Activated naive CD8-positive, alpha-beta T cell (primary cell): ENCODE results near the gene ZDHHC12.

Experiments used
- H3K27ac Mint-ChIP-seq: one replicate; pipeline ENCODE4 v1.8.0; 2021; ENCODE audit warnings: mixed read lengths
- H3K27me3 Mint-ChIP-seq: one replicate; pipeline ENCODE4 v1.8.0; 2021; ENCODE audit warnings: mixed read lengths
- H3K36me3 Mint-ChIP-seq: one replicate; pipeline ENCODE4 v1.8.0; 2021; ENCODE audit warnings: mixed read lengths
- H3K4me1 Mint-ChIP-seq: one replicate; pipeline ENCODE4 v1.8.0; 2021; ENCODE audit warnings: low read depth, mixed read lengths
- H3K4me3 Mint-ChIP-seq: one replicate; pipeline ENCODE4 v1.8.0; 2021; ENCODE audit warnings: mild to moderate bottlenecking, mixed read lengths
- H3K9me3 Mint-ChIP-seq: one replicate; pipeline ENCODE4 v1.8.0; 2021; ENCODE audit warnings: low read depth, mixed read lengths

The ZDHHC12 gene

DNA sequence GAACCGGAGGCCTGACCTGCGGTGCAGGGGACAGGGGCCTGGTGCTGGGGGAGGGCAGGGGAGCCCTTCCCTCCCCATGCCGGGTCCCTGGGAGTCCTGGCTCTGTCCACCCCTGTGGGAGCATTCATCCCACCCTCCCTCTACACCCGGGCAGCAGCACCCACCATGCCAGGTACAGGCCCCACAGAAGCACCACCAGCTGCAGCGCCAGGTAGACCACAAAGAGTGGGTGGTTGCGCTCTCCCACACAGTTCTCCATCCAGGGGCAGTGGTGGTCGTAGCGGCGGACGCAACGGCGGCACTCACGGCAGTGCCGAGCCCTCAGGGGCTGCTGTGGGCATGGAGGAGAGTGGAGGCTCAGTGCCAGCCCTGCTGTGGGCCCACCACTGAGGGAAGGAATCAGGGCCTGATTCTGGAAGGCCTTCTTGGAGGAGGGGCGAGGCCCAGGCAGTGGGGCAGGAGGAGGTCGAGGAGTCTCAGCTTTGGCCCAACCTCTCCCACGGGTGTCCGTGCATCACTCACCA is 2.4 kb downstream of the ZDHHC12 start:
- no peak overlapping the region for H3K4me3 Mint-ChIP-seq

DNA sequence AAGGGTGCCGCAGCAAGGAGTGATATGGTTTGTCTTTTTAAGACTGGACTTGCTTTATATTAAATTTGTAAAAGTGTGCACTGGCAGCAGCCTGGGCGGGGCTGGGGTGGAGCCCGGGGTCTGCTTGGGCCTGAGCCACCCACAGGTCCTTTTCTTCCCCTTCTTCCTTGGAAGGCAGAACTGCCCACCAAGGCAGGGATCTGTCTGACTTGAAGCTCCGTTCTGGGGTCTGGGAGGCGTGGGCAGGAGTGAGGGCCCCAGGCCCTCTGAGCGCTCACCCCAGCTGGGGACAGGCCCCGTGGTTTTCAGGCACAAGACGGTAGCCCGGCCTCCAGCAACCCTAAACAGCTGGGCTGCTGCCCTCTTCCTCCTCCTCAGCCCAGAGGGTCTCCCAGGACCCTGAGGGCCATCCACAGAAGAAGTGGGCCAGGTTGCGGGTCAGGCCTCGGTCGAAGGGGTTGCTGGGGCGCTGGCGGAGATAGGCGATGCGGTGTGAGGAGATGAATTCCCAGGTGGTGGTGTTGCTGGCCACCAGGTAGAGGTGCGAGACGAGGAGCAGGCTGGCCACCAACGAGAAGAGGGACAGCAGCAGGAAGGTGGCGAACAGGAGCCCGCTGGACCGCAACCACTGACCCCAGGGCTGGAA is 3.0 kb downstream of the ZDHHC12 start:
- no peaks in the 10 kb centered on the region for H3K9me3 Mint-ChIP-seq
- H3K36me3 Mint-ChIP-seq, result no peaks in the 10 kb centered on the region
- H3K27me3 Mint-ChIP-seq, result no peaks in the 10 kb centered on the region
- peaks cover 28% of the 10 kb centered on the region for H3K4me1 Mint-ChIP-seq
- H3K4me3 Mint-ChIP-seq, result no peak overlapping the region
- no peak overlapping the region for H3K27ac Mint-ChIP-seq

More for the DNA sequence above, 2.4 kb downstream of the ZDHHC12 start:
- H3K4me1 Mint-ChIP-seq, result peaks cover 28% of the 10 kb centered on the region
- H3K27me3 Mint-ChIP-seq, result no peaks in the 10 kb centered on the region
- H3K36me3 Mint-ChIP-seq, result no peaks in the 10 kb centered on the region
- no peak overlapping the region for H3K27ac Mint-ChIP-seq
- no peaks in the 10 kb centered on the region for H3K9me3 Mint-ChIP-seq

- no peak overlapping the region for H3K4me3 Mint-ChIP-seq
- no peaks in the 10 kb centered on the region for H3K36me3 Mint-ChIP-seq
- no peaks in the 10 kb centered on the region for H3K9me3 Mint-ChIP-seq
- no peak overlapping the region for H3K27ac Mint-ChIP-seq
- peaks cover 25% of the 10 kb centered on the region for H3K4me1 Mint-ChIP-seq
- H3K27me3 Mint-ChIP-seq, result no peaks in the 10 kb centered on the region
Measured at GRCh38 chr9:128719919-128720605, 3.9 kb downstream of the ZDHHC12 start.

DNA sequence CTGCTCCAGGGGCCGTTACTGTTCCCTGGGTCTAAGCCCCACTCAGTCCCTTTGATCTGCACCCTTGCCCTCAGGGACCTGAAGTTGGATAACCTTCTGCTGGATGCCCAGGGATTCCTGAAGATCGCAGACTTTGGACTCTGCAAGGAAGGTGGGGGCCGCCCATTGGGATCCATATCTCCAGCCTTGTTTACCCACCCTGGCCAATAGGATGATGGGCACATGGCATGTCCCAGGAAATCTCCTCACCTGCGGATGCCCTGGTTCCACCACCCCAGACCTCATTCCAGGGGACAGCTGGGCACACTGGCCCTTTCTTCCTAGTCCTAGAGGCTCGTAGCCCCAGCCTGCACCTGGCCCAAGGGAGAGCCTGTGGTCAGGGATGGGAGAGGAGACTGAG is 5.5 kb downstream of the ZDHHC12 start:
- H3K4me3 Mint-ChIP-seq, result no peak overlapping the region
- H3K9me3 Mint-ChIP-seq, result no peaks in the 10 kb centered on the region
- H3K27me3 Mint-ChIP-seq, result no peaks in the 10 kb centered on the region
- H3K36me3 Mint-ChIP-seq, result no peaks in the 10 kb centered on the region
- peaks cover 12% of the 10 kb centered on the region for H3K4me1 Mint-ChIP-seq
- no peak overlapping the region for H3K27ac Mint-ChIP-seq

DNA sequence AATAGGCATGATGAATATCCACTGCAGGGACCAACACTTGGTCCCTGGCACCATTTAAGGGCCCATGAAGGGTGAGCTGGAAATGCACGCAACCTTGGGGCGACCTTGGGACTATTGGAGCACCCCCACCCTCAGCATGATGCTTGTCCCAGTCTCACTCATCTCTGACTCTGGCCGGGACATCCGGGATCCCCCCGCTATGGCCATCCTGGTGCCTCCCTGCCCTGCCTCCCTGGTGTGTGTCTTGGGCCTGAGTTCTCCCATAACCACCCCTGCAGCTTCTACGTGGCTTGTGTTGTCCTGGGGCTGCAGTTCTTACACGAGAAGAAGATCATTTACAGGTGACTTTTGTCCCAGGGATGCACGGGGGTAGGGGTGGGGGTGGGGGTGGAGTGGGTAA is 5.9 kb downstream of the ZDHHC12 start:
- Mint-ChIP-seq H3K27me3 (no peaks in the 10 kb centered on the region), H3K27ac (no peak overlapping the region), H3K4me1 (peaks cover 9% of the 10 kb centered on the region), H3K4me3 (no peak overlapping the region), H3K36me3 (no peaks in the 10 kb centered on the region), H3K9me3 (no peaks in the 10 kb centered on the region)

GRCh38 chr9:128716581-128717254 is 7.2 kb downstream of the ZDHHC12 start:
- H3K4me3 Mint-ChIP-seq, result no peak overlapping the region

GRCh38 chr9:128715436-128715750 is 8.5 kb downstream of the ZDHHC12 start:
- no peaks in the 10 kb centered on the region for H3K9me3 Mint-ChIP-seq
- no peaks in the 10 kb centered on the region for H3K27me3 Mint-ChIP-seq
- H3K36me3 Mint-ChIP-seq, result no peaks in the 10 kb centered on the region
- H3K4me3 Mint-ChIP-seq, result no peak overlapping the region
- H3K27ac Mint-ChIP-seq, result no peak overlapping the region
- no peaks in the 10 kb centered on the region for H3K4me1 Mint-ChIP-seq

More at GRCh38 chr9:128716581-128717254, 7.2 kb downstream of the ZDHHC12 start:
- Mint-ChIP-seq H3K9me3 (no peaks in the 10 kb centered on the region), H3K36me3 (no peaks in the 10 kb centered on the region), H3K27me3 (no peaks in the 10 kb centered on the region), H3K27ac (no peak overlapping the region), H3K4me1 (no peaks in the 10 kb centered on the region)

DNA sequence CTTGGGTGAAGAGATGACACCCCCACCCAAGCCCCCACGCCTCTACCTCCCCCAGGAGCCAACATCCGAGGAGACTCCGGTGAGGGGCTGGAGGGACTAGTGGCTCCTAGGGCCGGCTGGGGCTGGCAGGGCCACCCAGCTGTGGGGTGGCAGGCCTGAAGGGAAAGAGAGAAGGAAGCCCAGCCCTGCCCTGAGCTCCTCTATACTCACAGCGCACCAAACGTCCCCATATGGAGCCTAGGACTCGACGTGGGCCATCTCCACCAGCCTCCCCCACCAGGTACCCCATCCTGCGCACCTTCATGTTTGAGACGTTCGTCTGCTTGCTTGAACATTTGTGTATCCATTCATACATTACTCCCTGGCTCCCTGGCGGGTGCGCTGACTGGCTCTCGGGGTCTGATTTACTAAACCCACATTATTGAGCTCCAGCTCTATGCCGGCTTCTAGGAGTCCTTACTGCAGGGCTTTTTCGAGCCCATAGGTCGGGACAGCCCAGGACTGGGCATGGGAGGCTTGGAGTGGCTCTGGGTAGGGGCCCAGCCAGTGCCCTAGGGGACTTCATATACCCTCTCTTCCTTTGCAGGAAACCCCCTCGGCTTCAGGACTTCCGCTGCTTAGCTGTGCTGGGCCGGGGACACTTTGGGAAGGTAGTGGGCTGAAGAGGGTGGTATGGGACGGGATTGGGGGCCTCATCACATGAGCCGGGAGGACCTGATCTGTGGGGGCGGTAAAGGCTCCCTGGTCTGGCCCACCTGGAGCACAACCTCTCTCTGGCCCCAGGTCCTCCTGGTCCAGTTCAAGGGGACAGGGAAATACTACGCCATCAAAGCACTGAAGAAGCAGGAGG is 9.1 kb downstream of the ZDHHC12 start:
- Mint-ChIP-seq H3K36me3 (no peaks in the 10 kb centered on the region), H3K4me1 (no peaks in the 10 kb centered on the region), H3K4me3 (no peak overlapping the region), H3K27me3 (no peaks in the 10 kb centered on the region), H3K9me3 (no peaks in the 10 kb centered on the region), H3K27ac (no peak overlapping the region)

GRCh38 chr9:128713941-128714573 is 9.9 kb downstream of the ZDHHC12 start:
- Mint-ChIP-seq H3K9me3 (no peaks in the 10 kb centered on the region), H3K36me3 (no peaks in the 10 kb centered on the region), H3K4me1 (no peaks in the 10 kb centered on the region), H3K27ac (no peak overlapping the region), H3K4me3 (no peak overlapping the region), H3K27me3 (no peaks in the 10 kb centered on the region)

DNA sequence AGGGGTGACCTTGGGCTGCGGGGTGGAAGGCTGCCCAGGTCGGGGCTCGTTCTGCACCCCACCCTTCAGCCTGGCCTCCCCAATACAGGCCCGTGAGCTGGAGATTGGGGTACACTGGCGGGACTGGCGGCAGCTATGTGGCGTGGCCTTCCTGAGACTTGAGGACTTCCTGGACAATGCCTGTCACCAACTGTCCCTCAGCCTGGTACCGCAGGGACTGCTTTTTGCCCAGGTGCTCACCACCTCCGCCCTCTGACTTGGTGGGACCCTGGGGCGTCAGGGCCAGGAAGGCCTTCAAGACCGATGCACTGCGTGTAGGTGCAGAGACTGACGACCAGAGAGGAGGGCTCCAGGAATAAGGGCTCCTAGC is 10.5 kb downstream of the ZDHHC12 start:
- Mint-ChIP-seq H3K27me3 (no peaks in the 10 kb centered on the region), H3K36me3 (no peaks in the 10 kb centered on the region), H3K9me3 (no peaks in the 10 kb centered on the region), H3K4me3 (no peak overlapping the region), H3K27ac (no peak overlapping the region), H3K4me1 (no peaks in the 10 kb centered on the region)

GRCh38 chr9:128712451-128713410 is 11.2 kb downstream of the ZDHHC12 start:
- Mint-ChIP-seq H3K27me3 (no peaks in the 10 kb centered on the region), H3K27ac (no peak overlapping the region), H3K4me3 (no peak overlapping the region)

DNA sequence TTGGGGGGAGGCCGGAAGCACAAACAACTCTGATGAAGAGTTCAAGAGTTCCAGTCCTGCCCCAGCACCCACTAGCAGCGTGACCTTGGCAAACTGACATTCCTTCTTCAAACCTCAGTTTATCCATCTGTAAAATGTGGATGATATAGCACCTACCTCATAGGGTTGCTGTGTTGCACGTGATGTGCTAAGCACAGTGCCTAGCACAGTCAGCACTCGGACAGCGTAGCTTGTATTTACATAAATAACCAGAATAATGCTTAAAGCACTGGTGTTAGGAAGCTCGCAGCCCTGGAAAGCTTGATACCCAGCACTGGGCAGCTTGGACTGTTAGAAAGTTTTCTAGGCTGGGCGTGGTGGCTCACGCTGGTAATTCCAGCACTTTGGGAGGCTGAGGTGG is 16.5 kb downstream of the ZDHHC12 start:
- Mint-ChIP-seq H3K27me3 (no peaks in the 10 kb centered on the region), H3K27ac (no peak overlapping the region), H3K9me3 (no peaks in the 10 kb centered on the region), H3K4me1 (peaks cover 3% of the 10 kb centered on the region), H3K4me3 (no peak overlapping the region), H3K36me3 (no peaks in the 10 kb centered on the region)

More at GRCh38 chr9:128712451-128713410, 11.2 kb downstream of the ZDHHC12 start:
- H3K36me3 Mint-ChIP-seq, result no peaks in the 10 kb centered on the region
- no peaks in the 10 kb centered on the region for H3K9me3 Mint-ChIP-seq
- no peaks in the 10 kb centered on the region for H3K4me1 Mint-ChIP-seq

DNA sequence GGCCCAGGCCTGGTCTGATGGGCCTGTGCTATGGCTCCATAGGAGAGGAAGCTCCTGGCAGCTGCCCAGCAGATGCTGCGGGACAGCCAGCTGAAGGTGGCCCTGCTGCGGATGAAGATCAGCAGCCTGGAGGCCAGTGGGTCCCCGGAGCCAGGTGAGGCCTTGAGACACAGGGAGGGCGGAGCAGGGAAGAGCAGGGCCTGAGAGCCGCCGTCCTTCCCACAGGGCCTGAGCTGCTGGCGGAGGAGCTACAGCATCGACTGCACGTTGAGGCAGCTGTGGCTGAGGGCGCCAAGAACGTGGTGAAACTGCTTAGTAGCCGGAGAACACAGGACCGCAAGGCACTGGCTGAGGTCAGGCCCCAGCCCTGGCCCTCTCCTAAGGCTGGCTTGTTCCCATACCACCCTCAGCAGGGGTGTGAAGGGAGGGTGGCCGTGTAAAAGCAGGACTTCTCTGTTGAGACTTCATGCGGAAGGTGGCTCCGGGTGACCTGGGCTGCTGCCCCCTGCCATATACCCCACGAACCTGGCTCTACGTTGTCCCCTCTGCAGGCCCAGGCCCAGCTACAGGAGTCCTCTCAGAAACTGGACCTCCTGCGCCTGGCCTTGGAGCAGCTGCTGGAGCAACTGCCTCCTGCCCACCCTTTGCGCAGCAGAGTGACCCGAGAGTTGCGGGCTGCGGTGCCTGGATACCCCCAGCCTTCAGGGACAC is 17.1 kb downstream of the ZDHHC12 start:
- H3K4me1 Mint-ChIP-seq, result peaks cover 5% of the 10 kb centered on the region
- no peak overlapping the region for H3K4me3 Mint-ChIP-seq
- H3K27ac Mint-ChIP-seq, result no peak overlapping the region
- H3K36me3 Mint-ChIP-seq, result no peaks in the 10 kb centered on the region
- no peaks in the 10 kb centered on the region for H3K27me3 Mint-ChIP-seq
- H3K9me3 Mint-ChIP-seq, result no peaks in the 10 kb centered on the region
